Measurements from ENCODE around the gene LZTS3.
"Not testable (repeated sequence)": the region's sequence is repeated elsewhere in the genome, so short reads cannot be mapped to it uniquely, and the experiment has no call there.

The LZTS3 gene

DNA sequence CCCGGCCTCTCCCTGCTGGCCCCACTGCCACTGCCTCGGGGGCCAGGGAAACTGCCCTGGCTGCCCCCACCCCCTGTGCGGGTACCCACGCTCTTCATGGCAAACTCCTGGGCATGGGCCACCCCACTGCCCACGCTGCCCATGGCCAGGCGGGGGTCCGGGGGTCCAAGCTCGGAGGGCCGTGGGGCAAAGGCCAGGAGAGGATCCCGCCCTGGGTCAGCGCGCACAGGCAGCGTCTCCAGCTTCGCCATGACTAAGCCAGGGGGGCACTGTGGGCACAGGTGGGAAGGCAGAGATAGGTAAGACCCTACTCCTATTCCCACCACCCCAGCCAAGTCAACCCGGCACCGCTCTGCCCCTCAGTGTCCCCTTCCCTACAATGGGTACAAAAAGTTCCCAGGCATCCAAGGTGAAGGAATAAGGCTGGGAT is 6.4 kb downstream of the LZTS3 start:
- DNase-seq: no peak

DNA sequence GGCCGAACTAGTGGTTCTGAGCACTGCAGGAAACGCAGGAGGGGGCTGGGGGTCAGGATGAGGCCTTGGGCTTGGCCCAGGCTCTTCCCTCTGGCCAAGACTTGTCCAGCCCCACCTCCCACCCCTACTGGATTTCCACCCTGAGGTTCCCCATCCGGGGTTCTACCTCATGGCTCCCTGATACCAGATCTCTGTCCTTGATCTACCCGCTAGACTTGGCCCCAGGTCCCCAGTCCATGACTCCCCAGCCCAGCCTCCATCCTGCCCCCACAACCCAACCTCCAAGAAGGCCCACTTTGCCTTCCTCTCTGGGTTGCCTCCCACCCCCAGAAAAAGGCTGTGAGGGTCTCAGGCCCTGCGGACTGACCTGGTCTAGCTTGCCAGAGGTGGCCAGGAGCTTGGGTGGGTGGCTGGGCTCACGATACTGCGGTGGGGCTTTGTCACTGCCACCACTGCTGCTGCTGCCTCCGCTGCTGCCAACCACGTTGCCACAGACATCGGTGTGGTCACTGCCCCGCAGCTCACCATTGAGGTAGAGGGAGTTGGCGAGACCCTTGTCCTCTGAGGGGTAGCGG is 6.9 kb downstream of the LZTS3 start:
- no peak for DNase-seq

DNA sequence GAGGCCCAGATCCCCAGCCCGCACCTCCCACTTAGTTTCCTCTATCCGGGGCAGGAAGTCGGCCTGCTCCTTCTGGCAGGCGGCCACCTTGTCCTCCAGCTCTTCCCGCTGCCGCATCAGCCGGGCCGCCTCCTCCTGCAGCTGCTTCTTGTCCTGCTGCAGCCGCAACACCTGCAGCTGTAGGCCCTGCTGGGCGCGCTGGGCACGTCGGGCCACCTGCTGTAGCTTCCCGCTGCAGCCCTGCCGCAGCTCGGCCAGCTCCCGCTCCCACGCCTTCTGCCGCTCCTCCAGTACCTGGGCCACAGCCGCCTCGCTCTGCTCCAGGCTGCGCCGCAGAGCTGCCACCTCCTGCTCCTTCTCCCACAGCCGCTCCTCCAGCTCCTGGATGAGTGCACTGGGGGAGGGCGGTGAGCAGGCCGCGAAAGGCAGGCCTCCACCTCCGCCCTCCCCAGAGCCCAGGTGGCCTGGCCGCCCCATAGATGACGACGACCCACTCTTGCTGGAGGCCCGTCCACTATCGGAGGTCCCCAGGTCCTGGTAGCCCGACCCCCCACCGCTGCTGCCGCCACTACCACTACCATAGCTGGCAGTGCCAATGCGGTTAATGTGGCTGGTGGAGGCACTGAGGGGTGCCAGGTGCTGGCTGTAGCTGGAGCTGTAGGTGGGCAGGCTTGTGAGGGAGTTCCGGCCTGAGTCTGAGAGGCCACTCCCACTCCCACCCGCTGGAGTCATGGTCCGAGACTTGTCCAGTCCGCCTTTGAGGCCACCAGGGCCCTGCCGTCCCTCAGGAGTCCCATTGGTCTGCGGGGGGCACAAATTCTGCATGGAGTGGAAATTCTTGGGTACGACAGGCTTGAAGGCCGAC is 7.6 kb downstream of the LZTS3 start:
- DNase-seq: no peak

DNA sequence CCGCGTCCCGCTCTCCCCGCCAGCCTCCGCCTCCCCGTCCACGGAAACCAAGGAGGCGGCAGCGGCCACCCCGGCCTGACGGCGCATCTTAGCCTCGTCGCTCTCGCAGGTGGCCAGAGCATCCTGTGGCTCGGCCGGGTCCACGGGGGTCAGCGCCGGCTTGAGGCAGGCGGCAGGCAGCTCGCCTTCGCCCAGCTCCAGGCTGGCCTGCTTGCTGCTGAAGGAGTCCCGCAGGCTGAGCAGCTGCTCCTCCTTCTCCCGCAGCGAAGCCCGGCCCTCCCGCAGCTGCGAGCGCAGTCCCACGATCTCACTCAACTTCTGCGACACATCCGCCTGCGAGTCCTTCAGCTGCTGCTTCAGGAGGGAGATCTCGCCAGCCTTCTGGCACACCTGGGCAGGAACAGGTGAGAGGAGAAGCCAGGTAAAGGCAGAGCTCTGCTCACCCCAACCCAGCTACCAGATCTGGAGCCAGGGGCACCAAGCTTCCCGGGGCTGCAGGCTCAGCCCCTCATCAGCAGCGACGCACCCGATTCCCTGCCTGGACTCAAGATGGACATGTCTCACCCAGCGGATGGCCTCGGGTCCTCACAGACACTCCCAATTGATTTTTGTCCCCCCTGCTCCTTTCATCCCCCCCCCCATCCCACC is 8.5 kb downstream of the LZTS3 start:
- no peak for DNase-seq

DNA sequence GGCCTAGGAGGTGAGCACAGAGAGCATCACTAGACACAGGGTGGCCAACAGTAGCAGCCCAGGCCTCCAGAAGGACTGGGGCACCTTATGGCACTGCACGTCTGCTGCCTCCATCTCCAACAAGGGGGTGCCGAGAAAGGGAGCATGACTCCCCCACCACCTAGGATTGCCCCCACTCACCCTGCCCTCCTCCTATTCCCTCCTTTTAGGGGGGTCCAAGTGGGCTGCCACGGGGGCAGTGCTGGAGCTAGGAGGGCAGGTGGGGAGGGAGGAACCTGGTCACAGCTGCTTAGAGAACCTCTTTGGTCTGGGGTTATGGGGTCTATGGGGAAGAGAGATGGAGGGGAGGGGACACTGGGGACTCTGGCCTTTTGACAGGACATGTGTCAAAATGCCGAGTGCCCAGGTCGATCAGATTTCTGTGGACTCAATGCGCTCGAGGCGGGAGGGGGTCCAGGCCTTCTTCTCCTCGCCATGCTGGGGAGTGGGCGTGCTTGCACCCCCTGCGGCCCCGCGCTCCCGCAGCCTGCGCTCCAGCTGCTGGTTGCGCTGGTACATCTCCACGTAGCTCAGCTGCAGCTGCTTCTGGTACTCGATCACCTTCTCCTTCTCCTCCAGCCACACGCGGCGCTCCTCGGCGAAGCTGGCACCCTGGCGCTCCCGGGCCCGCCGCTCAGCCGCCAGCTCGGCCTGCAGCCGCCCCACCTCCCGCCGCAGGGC is 9.1 kb downstream of the LZTS3 start:
- DNase-seq: no peak

DNA sequence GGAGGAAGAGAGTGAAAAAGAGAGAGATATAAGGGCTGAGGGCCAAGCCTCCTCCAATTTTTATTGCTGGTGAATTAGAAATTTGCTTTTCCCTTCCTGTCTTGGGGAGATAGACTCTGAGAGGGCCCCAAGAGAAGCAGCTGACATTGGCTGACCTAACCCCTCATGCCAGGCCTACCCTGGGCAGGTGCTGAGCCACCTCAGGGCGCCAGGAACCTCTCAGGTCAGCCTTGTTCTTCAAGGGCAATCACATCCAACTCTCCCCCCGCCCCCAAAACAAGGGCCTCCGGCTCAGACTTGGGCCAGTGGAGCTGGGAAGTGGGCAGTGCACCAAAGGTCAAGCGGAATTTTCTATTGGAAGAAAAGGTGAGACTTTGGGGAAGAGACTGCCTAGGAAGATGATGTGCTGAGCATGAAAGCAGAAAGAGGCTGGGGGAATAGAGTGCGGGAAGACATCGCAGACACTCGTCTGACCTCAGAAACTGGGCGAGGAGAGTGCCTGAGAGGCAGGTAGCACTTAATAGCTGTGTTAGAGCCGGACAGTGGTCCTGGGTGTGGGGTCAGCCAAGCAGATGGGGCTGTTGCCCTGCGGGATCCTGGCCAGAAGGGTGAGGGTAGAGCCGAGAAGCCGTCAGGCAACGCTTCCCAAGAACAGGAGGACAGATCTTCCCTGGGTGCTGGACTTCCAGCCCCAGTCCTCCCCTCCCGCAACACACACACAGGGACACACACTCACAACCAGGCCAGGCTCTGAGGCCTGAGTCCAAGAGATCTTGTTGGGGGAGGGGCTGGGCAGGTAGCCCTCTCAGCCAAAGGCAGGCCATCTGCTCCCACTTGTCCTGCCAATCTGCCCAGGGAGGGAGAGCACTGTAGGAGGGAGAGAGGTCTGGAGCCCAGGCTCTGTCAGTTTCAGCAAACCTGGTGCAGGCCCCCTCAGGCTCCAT is 10.0 kb downstream of the LZTS3 start:
- DNase-seq: no peak

DNA sequence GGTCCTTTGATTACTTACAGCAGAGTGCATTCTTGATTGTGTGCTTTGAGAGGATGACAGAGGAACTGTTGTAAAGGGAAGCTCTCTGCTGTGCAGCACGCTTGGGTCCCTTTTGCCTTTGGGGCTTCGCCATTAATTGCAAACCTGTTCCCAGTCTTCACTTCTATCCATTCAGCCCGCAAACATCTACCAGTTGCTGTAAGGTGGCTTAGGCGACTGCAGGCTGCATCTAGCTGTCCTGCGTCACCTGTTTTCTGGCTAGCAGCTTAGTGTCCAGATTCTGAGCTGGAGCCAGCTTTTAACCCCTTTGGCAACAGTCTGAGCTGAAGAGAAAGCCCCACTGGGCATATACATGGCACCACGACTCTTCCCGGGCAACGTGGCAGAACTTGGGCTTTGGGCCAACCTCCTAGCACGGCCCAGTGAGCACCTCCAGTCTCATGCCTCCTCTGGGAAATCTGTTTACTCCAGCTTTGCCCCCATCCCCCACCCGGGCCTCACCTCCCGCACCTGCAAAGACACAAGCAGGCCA is 11.2 kb downstream of the LZTS3 start:
- no peak for DNase-seq

DNA sequence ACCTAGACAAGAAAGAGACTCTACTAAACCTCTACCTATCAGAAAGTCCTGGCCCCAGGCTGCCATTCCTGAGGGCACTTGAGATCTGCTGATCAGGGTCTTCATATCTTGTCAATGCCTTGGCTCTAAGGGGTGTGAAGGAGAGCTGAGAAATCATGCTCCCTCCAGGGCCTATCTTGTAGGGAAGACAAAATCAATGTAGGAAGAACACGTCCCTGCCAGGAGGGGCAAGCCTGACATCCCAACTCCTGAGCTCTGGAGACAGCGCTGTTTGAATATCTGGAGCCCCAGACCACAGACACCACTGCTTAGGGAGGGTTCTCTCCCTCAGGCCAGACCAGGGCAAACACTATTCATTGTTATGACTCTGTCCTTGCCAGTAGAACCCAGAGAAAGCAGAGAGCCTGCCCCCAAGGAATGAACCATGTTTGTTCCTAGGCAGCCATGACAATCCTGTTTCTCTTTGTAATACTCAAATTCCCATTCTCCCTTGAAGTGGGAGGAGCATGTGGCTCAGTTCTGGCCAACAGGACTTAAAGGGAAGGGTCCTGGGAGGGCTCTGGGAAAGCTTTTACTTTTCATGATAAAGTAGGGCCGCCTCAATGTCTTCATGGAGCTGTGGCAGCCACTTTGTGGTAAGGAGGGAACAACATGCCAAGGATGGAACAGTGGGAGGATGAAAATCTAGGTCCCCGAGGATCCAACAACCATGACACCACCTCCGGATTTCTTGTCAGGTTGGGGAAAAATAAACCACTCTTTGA is 11.9 kb downstream of the LZTS3 start:
- DNase-seq: no peak

DNA sequence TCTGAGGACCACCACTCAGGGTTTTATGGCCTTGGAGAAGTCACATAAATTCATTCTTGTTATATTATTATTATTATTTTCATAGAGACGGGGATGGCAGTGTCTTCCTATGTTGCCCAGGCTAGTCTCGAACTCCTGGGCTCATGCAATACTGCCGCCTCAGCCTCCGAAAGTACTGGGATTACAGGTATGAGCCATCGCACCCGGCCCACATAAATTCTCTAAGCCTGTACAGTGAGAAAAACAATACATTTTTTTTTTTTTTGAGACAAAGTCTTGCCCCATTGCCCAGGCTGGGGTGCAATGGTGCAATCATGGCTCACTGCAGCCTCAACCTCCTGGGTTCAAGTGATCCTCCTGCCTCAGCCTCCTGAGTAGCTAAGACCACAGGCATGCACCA is 12.9 kb downstream of the LZTS3 start:
- DNase-seq: no peak

DNA sequence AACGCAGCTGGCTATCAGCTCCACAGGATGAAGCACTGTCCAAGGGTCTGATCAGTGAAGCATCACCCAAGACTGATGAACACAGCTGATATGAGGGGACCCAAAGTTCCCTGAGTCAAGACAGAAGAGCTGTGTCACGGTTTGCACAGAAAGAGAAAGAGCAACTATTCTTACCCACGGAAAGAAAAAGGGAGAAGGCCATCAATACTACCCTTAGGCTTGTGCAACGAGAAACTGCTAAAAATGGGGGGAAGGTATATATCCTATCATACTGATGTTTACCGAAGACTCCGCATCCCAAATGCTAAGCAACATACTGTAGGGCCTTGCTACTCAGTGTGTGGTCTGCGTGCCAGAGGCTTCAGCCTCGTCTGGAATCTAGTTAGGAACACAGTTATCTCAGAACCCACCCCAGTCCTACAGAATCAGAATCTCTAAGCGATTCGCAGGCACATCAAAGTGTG is 14.3 kb downstream of the LZTS3 start:
- DNase-seq: no peak

DNA sequence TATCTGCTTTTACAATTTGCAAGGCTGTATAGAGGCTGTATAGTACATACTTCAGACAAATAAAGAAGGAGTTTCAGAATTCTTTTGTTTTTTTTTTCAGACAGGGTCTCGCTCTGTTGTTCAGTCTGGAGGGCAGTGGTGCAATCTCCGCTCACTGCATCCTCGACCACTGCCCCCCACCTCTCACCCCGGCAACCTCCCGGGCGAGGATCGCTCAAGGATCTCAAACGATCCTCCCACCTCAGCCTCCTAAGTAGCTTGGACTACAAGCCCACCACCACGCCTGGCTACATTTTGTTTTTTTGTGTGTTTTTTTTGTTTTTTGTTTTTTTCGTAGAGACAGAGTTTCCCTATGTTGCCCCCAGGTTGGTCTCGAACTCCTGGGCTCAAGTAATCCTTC is 15.5 kb downstream of the LZTS3 start:
- no peak for DNase-seq

DNA sequence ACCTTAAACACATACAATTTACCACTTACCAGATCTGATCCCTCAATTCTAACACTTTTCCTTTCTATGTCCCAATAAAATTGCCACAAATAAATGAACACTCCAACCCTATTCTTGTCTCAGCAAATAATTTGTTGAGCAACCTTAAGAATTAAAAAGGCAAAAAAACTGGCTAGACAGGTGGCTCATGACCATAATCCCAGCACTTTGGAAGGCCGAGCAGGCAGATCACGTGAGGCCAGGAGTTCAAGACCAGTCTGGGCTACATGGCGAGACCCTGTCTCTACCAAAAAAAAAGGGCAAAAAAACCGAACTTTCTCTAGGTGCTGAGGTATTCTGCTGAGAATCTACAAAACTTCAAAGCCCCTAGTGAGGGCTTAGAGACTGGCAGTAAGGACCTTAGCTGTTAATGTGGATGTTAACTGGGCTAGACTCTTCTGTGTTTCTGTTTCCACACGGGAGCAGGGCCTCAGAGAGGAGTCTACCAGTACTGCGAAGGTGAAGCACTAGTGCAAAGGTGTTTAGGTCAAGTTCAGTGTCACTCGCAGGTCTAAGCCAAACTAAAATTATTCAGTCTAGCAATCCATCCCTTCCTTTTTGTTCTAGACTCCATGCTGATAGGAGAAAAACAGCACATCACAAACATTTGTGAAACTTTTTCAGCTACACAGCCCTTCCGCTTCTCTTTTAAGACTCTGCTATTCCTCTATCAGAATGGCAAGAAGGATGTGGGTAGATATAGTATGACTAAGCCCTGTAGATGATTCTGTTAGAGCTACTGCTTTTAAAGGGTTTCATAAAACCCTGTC is 16.3 kb downstream of the LZTS3 start:
- peak in 1 of 2 donors; percentile 68 for DNase-seq

DNA sequence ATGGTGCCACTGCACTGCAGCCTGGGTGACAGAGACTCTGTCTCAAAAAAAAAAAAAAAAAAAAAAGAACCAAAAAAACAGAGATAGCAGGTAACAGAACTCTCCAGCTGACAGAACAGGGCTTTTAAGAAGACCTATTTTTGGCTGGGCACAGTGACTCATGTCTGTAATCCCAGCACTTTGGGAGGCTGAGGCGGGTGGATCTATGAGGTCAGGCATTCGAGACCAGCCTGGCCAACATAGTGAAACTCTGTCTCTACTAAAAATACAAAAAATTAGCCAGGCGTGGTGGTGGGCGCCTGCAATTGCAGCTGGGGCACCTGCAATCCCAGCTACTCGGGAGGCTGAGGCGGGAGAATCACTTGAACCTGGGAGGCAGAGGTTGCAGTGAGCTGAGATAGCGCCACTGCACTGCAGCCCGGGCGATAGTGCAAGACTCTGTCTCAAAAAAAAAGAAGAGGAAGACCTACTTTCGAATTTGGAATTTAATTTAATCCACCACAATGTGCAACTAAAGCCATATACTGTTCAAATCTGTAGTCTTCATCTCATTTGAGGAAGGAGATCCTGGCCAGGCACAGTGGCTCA is 21.2 kb downstream of the LZTS3 start:
- DNase-seq: not testable (repeated sequence)

DNA sequence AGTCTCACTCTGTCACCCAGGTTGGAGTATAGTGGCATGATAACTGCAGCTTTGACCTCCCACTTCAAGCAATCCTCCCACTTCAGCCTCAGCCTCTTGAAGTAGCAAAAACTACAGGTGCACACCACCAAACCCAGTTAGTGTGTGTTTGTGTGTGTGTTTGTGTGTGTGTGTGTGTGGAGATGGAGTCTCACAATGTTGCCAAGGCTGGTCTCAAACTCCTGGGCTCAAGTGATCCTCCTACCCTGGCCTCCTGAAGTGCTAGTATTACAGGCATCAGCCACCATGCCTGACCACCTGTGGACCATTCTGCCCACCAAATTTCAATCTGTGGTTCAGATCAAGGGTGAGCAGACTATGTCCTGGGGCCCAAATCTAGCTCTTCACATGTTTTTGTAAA is 22.4 kb downstream of the LZTS3 start:
- no peak for DNase-seq

DNA sequence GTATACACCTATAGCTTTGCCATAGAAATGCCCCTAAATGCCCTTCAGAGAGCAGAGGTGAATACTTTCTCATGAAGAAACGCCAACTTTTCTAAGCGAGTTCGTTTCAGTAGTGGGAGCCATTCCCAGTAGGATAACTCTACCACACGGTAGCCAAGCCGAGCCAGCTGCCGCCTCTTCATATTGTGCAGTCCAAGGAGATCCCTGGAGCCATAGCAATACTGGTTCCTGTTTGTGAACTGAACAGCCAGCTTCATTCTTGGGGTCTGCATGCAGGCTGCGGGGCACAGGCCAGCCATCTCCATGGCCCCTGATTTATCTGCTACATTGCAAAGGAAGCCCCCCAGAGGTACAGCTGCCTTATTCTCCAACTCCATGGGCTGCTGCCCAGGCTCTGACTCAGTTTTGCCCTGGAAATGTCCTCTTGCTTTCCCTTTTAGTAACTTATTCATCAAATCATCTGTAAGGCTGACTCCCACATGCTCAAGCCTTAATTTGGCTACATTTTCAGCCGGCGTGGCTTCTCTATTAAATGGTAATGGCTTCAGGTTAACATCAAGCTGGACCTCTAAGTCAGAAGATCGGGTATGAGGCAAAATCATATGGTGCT is 26.5 kb downstream of the LZTS3 start:
- DNase-seq: no peak

DNA sequence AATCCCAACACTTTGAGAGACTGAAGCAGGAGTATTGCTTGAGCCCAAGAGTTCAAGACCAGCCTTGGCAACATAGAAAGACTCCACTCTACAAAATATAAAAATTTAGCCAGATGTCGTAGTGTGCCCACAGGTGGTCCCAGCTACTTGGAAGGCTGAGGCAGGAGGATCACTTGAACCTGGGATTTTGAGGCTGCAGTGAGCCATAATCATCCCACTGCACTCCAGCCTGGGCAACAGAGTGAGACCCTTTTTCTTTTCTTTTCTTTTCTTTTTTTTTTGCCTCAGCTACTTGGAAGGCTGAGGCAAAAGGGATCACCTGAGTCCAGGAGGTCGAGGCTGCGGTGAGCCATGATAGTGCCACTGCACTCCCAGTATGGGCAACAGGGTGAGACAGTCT is 31.6 kb downstream of the LZTS3 start:
- no peak for DNase-seq

DNA sequence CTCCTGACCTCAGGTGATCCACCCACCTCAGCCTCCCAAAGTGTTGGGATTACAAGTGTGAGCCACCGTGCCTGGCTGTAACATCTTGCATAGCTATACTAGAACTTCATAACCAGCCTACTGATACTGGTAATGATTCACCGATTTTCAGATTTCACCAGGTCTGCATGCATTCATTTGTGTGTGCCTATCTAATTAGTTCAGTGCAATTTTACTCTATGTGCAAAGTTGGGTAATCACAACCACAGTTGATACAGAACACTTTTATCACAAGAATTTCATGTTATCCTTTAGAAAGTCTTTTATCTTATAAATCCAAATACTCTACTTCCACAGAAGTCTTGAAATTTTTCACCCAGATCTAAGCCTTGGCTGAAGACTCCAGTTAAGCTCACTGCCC is 35.9 kb downstream of the LZTS3 start:
- no peak for DNase-seq

DNA sequence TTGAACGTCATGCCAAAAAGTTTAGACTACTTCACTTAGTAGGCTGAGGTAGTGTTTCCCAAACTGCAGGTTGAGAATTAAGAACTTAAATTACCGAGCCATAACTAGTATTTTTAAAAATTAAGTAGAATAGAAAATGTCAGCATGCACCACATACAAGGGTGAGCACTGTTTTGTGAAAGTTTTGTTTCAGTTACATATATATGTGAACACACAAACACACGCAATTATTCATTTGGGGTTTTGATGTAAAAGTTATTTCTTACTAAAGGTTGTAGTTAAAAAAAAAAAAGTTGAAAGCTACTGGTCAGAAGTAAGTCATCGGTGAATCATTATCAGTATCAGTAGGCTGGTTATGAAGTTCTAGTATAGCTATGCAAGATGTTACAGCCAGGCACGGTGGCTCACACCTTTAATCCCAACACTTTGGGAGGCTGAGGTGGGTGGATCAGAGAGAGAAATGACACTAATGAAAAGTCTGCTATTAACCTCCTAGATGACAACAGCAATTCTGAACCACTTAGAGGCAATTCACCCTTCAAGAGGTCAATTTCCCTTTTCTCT is 37.8 kb downstream of the LZTS3 start:
- DNase-seq: no peak

DNA sequence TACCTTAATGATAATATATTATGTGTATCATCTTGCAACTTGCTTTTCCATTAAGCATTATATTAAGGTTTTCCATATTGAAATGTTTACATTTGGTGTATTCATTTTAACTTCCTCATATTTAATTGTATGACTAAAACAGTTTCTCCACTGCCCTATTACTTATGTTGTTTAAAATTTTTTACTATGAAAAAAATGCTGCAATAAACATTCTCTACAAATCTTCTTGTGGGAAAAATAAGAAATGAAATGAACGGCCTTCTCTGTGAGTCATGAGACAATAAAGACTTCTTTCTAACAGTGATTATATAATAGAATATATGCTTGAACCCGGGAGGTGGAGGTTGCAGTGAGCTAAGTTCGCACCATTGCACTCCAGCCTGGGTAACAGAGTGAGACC is 39.2 kb downstream of the LZTS3 start:
- no peak for DNase-seq

Measured in bone marrow (tissue), 2 donors.